Amygdala (tissue), 56 donors: ENCODE measurements around the gene NOTCH1.

ENCODE experiments used
- DNase-seq, 56 donors: peaks; one replicate each; lab custom pipeline; 2025; lab: John Stamatoyannopoulos, UW

Gene NOTCH1

DNA sequence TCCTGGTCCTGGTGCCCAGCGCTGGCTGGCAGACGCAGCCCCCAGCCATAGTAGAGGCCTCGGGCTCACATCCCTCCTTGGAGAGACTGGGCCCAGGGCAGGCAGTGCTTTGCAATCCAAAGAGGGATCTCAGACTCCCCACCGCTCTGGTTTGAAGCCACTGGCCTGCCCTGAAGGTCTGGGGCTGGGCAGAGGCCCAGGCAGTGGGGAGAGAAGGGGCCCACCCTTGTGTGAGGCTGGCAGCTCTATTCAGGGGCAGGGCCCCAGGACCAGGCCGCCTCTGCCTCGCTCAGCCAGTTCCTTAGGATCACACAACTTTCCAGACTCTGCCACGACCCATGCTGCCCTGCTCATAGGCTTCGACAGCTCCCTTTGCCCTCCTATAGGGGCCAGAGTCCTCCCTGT lies 52.3 kb downstream of the NOTCH1 start:
- peak in 22 of 56 donors; percentile 15 to 65 (median 44) for DNase-seq

DNA sequence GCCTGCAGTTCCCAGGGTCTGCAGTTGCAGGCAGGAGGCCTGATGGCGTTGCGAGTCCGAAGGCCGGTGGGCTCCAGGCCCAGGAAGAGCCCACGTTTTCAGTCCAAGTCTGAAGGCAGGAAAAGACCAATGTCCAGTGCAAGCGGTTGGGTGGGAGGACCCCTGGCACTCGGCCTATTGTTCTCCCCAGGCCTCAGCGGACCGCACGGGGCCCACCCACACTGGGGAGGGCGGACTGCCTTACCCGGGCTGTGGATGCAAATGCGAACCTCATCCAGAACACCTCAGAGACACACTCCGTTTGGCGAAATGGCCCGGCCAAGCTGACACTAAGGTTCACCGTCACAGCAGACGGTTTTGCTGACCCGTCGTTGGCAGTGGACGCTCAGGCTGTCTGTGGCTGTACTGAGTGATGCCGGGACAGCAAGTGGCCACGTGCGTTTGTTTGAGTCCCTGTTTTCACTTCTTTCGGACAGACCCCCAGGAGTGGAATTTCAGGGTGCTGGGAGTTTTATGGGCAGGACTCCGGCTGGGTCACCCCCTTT lies 52.8 kb downstream of the NOTCH1 start:
- peak in 1 of 56 donors; percentile 27 for DNase-seq

DNA sequence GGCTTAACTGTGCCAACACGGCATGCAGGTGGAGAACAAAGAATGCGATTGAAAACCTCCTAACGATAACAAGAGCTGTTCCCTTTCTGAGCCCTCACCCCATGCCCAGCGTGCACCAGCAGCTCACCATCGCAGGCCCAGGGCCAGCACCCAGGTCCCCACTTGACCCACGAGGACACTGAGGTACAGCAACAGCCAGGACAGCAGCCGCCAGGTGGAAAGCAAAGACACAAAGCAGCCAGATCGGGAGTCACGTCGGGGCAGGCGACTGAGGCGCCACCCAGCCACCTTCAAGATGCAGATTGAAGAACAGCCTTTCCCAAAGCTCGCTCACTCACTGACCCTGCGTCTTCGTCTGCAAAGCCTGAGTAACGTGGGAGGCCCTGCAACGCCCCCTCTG lies 56.1 kb downstream of the NOTCH1 start:
- no peak for DNase-seq

GRCh38 chr9:136488247-136489214 lies 57.3 kb downstream of the NOTCH1 start:
- peak in 34 of 56 donors; percentile 10 to 76 (median 34) for DNase-seq

- no peak for DNase-seq
These were observed 58.2 kb downstream of the NOTCH1 start for GRCh38 chr9:136487672-136488071.

GRCh38 chr9:136486823-136487620 lies 58.8 kb downstream of the NOTCH1 start:
- DNase-seq, result no peak

DNA sequence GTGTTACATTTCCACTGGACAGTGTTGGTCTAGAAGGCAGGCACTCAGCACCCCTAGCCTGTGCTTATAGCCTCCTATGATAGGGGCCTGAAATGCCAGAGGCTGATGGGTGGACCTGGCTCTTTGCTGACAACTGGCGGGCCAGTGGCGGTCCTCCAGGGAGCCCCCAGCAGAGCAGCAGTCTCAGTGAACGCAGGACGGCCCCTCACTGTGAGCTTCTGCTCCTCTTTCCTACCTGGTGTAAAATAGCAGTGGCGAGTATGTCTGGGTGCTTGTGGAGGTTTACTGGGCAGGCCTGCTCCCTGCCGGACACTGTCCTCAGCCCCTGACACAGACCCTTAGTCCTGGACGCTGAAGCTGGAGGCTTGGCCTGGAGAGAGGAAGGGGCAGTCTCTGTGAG lies 59.7 kb downstream of the NOTCH1 start:
- DNase-seq, result no peak

DNA sequence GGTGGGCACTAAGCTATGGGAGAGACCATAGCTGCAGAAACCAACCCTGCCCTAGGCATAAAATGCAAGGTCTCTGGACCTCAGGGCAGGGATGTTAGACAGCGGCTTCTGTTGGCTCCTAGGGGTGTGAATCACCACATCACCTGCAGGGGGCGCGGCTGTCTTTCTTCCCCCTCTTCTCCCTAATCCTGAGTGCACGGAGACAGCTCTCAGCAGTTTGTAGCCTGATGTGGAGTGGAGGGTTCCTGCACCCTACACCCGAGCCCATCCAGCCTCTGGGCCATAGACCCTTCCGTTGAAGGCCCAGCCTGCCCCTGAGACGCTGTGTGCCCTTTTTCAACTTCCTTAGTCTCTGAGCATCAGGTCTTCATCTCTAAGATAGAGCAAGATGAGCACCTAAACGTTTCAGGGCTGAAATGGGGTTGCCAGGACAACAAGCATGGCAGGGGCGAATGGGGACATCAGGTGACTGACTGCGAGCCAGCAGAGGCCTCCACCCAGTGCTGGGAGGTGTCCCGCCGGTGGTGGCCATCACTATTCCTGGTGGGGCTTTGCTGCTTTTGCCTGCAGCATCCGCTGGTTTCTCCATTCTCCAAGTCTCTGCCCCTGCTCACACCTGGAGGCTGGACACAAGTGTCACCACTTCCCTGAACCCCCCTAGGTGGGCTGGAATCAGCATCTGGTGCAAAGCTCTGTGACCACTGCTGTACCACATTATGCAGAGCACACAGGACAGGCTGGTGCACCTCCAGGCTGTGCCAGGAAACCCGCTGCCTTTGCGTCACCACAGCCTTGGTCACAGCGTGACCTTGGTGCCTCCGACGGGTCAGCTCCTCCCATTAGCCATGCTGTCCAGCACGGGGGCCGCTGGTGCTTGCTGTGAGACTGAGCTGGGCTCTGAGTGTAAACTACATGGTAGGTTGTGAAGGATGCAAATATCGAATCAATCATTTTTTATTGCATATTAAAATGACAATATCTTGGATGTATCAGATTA lies 60.5 kb downstream of the NOTCH1 start:
- DNase-seq, result peak in 53 of 56 donors; percentile 28 to 93 (median 59)

DNA sequence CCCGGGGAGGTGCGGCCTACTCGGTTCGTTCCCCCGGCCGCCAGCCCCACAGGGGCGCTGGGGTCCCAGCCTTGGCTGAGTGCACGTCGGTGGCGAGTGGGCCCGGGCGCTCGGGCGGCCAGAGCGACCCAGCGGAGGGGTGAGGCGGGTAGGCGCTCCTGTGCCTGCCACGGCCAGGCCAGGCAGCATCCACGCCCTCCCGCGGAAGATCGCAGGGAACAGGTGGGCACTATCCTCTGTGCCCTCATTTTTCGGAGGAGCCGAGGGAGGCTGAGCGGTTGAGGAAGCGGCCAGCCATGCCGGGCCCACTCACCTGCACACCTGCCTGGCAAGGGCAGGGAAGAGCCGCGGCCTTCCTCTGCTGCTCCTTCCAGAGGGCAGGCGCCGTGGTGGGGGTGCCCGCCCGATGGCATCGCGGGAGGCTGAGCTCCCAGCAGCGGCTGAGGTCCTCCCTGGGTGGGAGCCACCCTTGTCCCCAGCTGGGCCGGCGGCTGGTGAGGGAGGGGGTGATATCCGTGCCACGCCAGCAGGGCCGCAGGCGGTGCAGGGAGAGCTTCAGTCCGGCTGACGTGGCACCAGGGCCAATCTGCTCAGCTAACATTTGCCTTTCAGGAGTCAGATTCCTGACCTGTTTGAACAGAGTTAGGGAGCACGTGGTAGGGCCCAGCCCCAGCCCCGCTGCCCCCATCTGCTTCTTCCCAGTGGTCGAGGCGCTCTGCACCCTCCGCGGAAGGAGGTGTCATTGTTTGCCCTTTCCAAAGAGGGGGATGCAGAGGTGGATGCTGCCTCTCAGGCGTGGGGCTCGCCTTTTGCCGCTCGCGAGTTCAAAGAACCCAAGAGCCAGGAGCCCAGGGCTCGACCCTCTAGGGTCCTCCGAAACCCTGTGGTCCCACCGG lies 61.4 kb downstream of the NOTCH1 start:
- peak in 3 of 56 donors; percentile 52 to 70 (median 56) for DNase-seq

DNA sequence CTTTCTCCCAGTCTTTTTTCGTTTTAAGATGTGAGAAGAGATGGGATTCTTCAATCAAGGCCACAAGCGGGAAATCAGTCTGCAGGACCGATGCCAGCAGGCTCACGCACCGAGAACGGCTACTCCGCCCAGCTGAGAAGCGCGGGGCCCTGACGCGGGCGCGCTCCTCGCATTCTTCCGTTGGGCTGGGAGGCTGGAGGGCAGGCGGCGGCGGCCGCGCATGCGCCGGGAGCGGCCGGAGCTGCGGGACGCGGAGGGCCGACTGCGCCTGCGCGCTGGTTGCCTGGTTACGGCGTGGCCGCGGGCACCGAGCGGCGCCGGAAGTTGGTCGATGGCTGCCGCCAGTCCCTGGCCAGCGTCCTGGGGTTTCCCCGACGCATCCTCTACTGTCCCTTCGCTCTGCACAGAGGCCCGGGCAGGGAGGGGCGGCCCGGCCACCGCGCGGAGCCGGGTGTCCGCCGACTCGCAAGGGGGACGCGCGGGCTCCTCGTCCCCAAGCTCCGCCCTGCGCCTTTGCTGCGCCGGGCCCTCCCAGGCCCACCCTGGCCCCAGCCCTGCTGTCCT lies 62.2 kb downstream of the NOTCH1 start:
- peak in 55 of 56 donors; percentile 57 to 97 (median 90) for DNase-seq

DNA sequence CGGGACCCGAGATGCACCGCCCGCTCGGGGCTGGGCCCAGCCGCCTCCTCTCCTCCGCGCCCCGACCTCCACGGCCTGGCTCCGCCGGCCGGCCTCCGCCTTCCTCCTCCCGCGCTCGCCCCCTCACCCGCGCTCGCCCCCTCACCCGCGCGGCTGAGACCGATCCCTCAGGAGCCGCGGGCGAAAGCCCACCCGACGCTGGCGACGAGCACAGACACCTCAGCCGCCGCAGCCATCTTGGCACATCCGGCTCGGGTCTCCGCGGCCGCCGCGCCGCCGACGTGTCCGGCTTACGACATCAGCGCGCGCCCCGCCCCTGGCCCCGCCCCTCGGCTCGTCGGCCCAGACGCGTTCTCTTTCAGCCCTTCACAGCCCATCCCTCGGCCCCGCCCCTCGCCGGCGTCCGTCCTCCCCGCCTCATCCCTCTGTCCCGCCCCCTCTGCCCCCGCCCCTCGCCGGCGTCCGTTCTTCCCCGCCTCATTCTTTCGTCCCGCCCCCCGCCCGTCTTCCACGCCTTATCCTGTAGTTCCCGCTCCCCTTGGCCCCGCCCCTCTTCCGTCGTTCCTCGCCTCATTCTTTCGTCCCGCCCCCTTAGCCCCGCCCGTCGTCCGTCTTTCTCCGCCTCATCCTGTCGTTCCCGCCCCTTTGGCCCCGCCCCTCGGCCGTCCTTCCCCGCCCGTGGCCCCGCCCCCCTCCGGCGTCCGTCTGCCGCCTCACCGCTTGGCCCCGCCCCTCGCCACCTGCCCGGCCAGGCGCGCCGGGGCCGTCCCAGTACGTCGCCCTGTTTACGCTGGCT lies 62.9 kb downstream of the NOTCH1 start, which contains the start of gene SEC16A:
SEC16A (minus strand) TSS at position 248 of the 796 bp plus-strand sequence. CDS start 5,425 bp downstream, outside the sequence.
- DNase-seq, result peak; percentile 90 to 100 (median 100)

- no peak for DNase-seq
These were observed 63.6 kb downstream of the NOTCH1 start for GRCh38 chr9:136482046-136482792.

- DNase-seq, result no peak
These were observed 64.3 kb downstream of the NOTCH1 start for GRCh38 chr9:136481558-136481957.

DNA sequence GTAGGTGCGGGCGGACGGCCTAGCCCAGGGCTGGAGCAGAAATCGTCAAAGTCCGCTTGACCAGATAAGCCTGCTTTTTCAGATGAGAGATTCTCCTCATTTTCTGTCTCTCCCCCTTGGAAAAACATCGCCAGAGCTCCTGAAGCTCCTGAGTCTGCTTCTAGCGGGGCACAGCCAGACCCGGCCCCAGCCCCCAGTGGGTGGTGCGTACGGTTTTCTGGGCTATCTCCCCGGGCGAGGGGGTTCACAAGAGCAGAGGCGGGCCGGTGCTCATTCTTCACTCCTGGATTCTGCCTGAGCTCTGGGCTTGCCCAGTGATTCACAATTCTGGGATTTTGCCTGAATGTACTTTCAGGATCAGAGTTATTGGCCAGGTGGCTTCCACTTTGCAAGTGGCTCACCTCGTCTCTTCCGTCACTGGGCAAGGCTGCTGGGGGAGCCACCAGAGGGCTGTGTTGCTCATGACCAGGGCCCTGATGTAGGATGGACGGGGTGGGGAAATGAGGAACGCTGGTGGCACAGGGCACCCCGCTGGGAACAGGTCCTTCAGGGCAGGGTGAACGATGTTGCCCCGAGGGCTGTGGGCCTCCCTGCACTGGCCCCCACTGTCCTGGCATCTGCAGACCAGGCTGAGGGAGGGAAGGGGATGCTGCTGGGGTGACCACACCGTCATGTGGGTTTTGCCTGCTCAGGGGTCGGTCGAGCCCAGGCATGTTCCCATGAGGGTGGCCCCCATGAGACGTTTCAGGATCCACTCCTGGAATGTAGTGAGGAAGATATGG lies 69.3 kb downstream of the NOTCH1 start:
- no peak for DNase-seq

GRCh38 chr9:136474974-136475865 lies 70.6 kb downstream of the NOTCH1 start:
- DNase-seq, result no peak
